ENCODE data around the gene PPP1R1A. TPM values are rescaled to one million over a fixed set of nuclear protein-coding genes. Genes with fewer than 3 reads are reported as not detected.

PPP1R1A gene
- total and polyA plus RNA-seq, 7 donors: 93.7 to 360 (median 215) TPM

DNA sequence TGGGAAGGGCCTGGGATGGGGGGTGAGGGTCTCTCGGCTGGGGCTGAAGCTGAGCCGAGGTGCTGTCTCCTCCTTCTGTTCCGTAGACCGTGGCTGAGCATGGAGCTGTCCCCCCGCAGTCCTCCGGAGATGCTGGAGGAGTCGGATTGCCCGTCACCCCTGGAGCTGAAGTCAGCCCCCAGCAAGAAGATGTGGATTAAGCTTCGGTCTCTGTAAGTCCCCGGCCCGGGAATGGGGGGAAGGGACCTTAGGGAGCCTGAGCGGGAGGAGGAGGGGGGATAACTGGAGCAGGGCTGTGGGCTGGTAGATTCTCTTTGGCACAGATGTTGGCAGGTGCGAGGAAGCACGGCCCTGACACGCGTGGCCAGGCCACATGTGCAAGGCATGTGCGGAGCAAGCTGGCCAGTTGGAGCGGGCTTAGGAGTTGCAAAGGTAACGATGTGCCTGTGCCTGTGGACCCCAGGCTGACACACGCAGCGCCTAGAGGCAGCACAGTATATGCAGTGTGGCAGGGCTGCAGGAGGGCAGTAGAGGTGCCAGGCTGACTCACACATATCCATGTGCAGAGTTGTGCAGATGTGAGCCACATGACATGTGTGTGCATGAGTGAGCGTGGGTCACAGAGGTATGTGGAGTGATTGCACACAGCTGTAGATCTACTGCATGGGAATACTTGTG is 38.5 kb downstream of the PPP1R1A start:
- Histone ChIP-seq H3K27ac (no peak overlapping the region), H3K9me3 (no peaks in the 10 kb centered on the region), H3K4me3 (peak overlapping the region; percentile 61), H3K27me3 (ENCODE audit: insufficient read depth in 3 of 3, low read length in 2 of 3) (peaks cover 0 to 40% (median 4%) of the 10 kb centered on the region in 3 donors), H3K4me1 (peaks cover 8% of the 10 kb centered on the region), H3K36me3 (ENCODE audit: insufficient read depth in 1 of 2, low read depth in 1 of 2) (no peaks in the 10 kb centered on the region)
- TF ChIP-seq, protein P1, sequence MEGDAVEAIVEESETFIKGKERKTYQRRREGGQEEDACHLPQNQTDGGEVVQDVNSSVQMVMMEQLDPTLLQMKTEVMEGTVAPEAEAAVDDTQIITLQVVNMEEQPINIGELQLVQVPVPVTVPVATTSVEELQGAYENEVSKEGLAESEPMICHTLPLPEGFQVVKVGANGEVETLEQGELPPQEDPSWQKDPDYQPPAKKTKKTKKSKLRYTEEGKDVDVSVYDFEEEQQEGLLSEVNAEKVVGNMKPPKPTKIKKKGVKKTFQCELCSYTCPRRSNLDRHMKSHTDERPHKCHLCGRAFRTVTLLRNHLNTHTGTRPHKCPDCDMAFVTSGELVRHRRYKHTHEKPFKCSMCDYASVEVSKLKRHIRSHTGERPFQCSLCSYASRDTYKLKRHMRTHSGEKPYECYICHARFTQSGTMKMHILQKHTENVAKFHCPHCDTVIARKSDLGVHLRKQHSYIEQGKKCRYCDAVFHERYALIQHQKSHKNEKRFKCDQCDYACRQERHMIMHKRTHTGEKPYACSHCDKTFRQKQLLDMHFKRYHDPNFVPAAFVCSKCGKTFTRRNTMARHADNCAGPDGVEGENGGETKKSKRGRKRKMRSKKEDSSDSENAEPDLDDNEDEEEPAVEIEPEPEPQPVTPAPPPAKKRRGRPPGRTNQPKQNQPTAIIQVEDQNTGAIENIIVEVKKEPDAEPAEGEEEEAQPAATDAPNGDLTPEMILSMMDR (IDR thresholded peaks at IDR 0.05): no peak
- ATAC-seq (peak; percentile 65 to 79 (median 72)), DNase-seq (no peak)
- intact Hi-C loops (cut with DNase I): no loop called here
- WGBS, 3 donors: 4 to 6% (median 5%) methylated on average over 22 of the region's 22 CpGs

- TF ChIP-seq, protein P1 (IDR thresholded peaks at IDR 0.05): no peak
- no peaks in the 10 kb centered on the region for H3K36me3 ChIP-seq (ENCODE audit: insufficient read depth in 1 of 2, low read depth in 1 of 2)
- ATAC-seq (no peak), DNase-seq (no peak)
- H3K4me1 ChIP-seq: peaks cover 8% of the 10 kb centered on the region
- H3K27me3 ChIP-seq (ENCODE audit: insufficient read depth in 3 of 3, low read length in 2 of 3): peaks cover 0 to 20% (median 2%) of the 10 kb centered on the region in 3 donors
- intact Hi-C loops (cut with DNase I): no loop called here
- H3K27ac ChIP-seq: no peak overlapping the region
- no peaks in the 10 kb centered on the region for H3K9me3 ChIP-seq
- WGBS, 3 donors: 66 to 87% (median 83%) methylated on average over 2 of the region's 2 CpGs
- H3K4me3 ChIP-seq: no peak overlapping the region
Observed at GRCh38 chr12:54546511-54546910, 41.9 kb downstream of the PPP1R1A start.

DNA sequence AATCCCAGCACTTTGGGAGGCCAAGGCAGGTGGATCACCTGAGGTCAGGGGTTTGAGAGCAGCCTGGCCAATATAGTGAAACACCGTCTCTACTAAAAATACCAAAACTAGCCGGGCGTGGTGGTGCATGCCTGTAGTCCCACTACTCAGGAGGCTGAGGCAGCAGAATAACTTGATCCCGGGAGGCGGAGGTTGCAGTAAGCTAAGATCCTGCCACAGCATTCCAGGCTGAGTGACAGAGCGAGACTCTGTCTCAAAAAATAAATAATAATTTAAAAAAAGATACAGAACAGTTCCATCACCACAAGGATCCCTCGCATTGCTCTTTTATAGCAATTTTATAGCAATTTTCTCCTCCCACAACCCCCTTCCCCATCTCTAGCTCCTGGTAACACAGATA is 43.7 kb downstream of the PPP1R1A start:
- no peak for DNase-seq
- WGBS, 3 donors: 86 to 88% (median 86%) methylated on average over 7 of the region's 7 CpGs
- TF ChIP-seq, protein P1 (IDR thresholded peaks at IDR 0.05): no peak

GRCh38 chr12:54543526-54543925 is 44.9 kb downstream of the PPP1R1A start:
- no peak for ATAC-seq
- H3K36me3 ChIP-seq (ENCODE audit: insufficient read depth in 1 of 2, low read depth in 1 of 2): no peaks in the 10 kb centered on the region
- H3K4me1 ChIP-seq: no peaks in the 10 kb centered on the region
- no peak overlapping the region for H3K4me3 ChIP-seq
- intact Hi-C loops (cut with DNase I): no loop called here
- H3K27ac ChIP-seq: no peak overlapping the region
- WGBS, 3 donors: 60 to 69% (median 64%) methylated on average over 2 of the region's 2 CpGs
- H3K9me3 ChIP-seq: no peaks in the 10 kb centered on the region
- TF ChIP-seq, protein P1 (IDR thresholded peaks at IDR 0.05): no peak
- no peaks in the 10 kb centered on the region for H3K27me3 ChIP-seq (ENCODE audit: insufficient read depth in 3 of 3, low read length in 2 of 3)
- no peak for DNase-seq

More for the DNA sequence above, 43.7 kb downstream of the PPP1R1A start:
- Histone ChIP-seq H3K36me3 (ENCODE audit: insufficient read depth in 1 of 2, low read depth in 1 of 2) (no peaks in the 10 kb centered on the region), H3K9me3 (no peaks in the 10 kb centered on the region), H3K4me1 (peaks cover 3% of the 10 kb centered on the region), H3K4me3 (no peak overlapping the region), H3K27ac (no peak overlapping the region), H3K27me3 (ENCODE audit: insufficient read depth in 3 of 3, low read length in 2 of 3) (peaks cover 0 to 3% (median 0%) of the 10 kb centered on the region in 3 donors)
- ATAC-seq: no peak
- intact Hi-C loops (cut with DNase I): no loop called here
